ENCODE measurements around the gene SMC1A. TPM values are rescaled to one million over a fixed set of nuclear protein-coding genes. Genes with fewer than 3 reads are reported as not detected.

SMC1A gene
- total RNA-seq, 1 donor from 2014 or later: 42.8 TPM

- TF ChIP-seq CTCF (IDR thresholded peaks at IDR 0.05): no peak
- no peak for DNase-seq (ENCODE audit: low spot score)
Observed at GRCh38 chrX:53452812-53453211, 30.4 kb upstream of the SMC1A start.

GRCh38 chrX:53449632-53450031 is 27.2 kb upstream of the SMC1A start:
- DNase-seq (ENCODE audit: low spot score): no peak
- Mint-ChIP-seq H3K27me3 (ENCODE audit: low read depth) (no peaks in the 10 kb centered on the region), H3K4me3 (ENCODE audit: unreplicated experiment) (no peak overlapping the region), H3K36me3 (ENCODE audit: low read depth) (no peaks in the 10 kb centered on the region), H3K4me1 (ENCODE audit: low read depth) (no peaks in the 10 kb centered on the region), H3K27ac (ENCODE audit: unreplicated experiment) (no peak overlapping the region), H3K9me3 (ENCODE audit: low read depth) (peaks cover 9% of the 10 kb centered on the region)
- TF ChIP-seq CTCF (IDR thresholded peaks at IDR 0.05): no peak

More at GRCh38 chrX:53452812-53453211, 30.4 kb upstream of the SMC1A start:
- no peak overlapping the region for H3K4me3 Mint-ChIP-seq (ENCODE audit: unreplicated experiment)
- H3K27ac Mint-ChIP-seq (ENCODE audit: unreplicated experiment): no peak overlapping the region
- H3K9me3 Mint-ChIP-seq (ENCODE audit: low read depth): peaks cover 9% of the 10 kb centered on the region
- peaks cover 6% of the 10 kb centered on the region for H3K27me3 Mint-ChIP-seq (ENCODE audit: low read depth)
- H3K36me3 Mint-ChIP-seq (ENCODE audit: low read depth): no peaks in the 10 kb centered on the region
- H3K4me1 Mint-ChIP-seq (ENCODE audit: low read depth): no peaks in the 10 kb centered on the region

GRCh38 chrX:53447441-53447840 is 25.0 kb upstream of the SMC1A start:
- H3K4me3 Mint-ChIP-seq (ENCODE audit: unreplicated experiment): no peak overlapping the region
- no peak for DNase-seq (ENCODE audit: low spot score)
- no peaks in the 10 kb centered on the region for H3K4me1 Mint-ChIP-seq (ENCODE audit: low read depth)
- no peaks in the 10 kb centered on the region for H3K36me3 Mint-ChIP-seq (ENCODE audit: low read depth)
- H3K27me3 Mint-ChIP-seq (ENCODE audit: low read depth): no peaks in the 10 kb centered on the region
- H3K9me3 Mint-ChIP-seq (ENCODE audit: low read depth): peaks cover 9% of the 10 kb centered on the region
- no peak overlapping the region for H3K27ac Mint-ChIP-seq (ENCODE audit: unreplicated experiment)
- no peak for TF ChIP-seq CTCF (IDR thresholded peaks at IDR 0.05)

- DNase-seq (ENCODE audit: low spot score): no peak
- Mint-ChIP-seq H3K9me3 (ENCODE audit: low read depth) (peaks cover 9% of the 10 kb centered on the region), H3K27ac (ENCODE audit: unreplicated experiment) (no peak overlapping the region)
Observed at GRCh38 chrX:53445977-53446376, 23.5 kb upstream of the SMC1A start.

GRCh38 chrX:53442322-53442631 is 19.8 kb upstream of the SMC1A start:
- no peak overlapping the region for H3K27ac Mint-ChIP-seq (ENCODE audit: unreplicated experiment)
- peaks cover 15% of the 10 kb centered on the region for H3K4me1 Mint-ChIP-seq (ENCODE audit: low read depth)
- H3K9me3 Mint-ChIP-seq (ENCODE audit: low read depth): peaks cover 3% of the 10 kb centered on the region
- no peak for TF ChIP-seq CTCF (IDR thresholded peaks at IDR 0.05)
- H3K4me3 Mint-ChIP-seq (ENCODE audit: unreplicated experiment): peak overlapping the region; percentile 73
- DNase-seq (ENCODE audit: low spot score): no peak
- no peaks in the 10 kb centered on the region for H3K27me3 Mint-ChIP-seq (ENCODE audit: low read depth)
- H3K36me3 Mint-ChIP-seq (ENCODE audit: low read depth): no peaks in the 10 kb centered on the region

More at GRCh38 chrX:53445977-53446376, 23.5 kb upstream of the SMC1A start:
- no peaks in the 10 kb centered on the region for H3K27me3 Mint-ChIP-seq (ENCODE audit: low read depth)
- H3K36me3 Mint-ChIP-seq (ENCODE audit: low read depth): no peaks in the 10 kb centered on the region
- peaks cover 9% of the 10 kb centered on the region for H3K4me1 Mint-ChIP-seq (ENCODE audit: low read depth)
- TF ChIP-seq CTCF (IDR thresholded peaks at IDR 0.05): peak; percentile 69
- H3K4me3 Mint-ChIP-seq (ENCODE audit: unreplicated experiment): no peak overlapping the region
